ENCODE data around the gene CACNG7.

CACNG7 gene

DNA sequence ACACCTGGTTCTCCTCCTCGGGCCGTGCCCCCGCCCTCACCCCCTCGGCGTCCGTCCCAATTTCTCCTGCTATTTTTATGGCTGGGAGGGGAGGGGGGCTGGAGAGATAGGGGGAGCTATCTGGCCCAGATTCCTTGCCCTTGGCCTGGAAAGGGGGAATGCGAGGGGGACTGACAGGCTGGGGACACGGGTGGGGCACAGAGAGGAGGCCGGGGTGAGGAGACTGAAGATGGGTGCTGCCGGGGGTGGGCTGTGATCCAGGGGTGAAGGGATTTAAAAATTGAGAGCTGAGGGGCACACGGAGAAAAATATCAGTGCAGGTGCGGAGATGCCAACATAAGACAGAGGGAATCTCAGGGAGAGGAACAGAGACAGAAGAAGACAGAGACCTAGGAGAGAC, 24.8 kb upstream of the CACNG7 start:
- TF ChIP-seq, protein P1, sequence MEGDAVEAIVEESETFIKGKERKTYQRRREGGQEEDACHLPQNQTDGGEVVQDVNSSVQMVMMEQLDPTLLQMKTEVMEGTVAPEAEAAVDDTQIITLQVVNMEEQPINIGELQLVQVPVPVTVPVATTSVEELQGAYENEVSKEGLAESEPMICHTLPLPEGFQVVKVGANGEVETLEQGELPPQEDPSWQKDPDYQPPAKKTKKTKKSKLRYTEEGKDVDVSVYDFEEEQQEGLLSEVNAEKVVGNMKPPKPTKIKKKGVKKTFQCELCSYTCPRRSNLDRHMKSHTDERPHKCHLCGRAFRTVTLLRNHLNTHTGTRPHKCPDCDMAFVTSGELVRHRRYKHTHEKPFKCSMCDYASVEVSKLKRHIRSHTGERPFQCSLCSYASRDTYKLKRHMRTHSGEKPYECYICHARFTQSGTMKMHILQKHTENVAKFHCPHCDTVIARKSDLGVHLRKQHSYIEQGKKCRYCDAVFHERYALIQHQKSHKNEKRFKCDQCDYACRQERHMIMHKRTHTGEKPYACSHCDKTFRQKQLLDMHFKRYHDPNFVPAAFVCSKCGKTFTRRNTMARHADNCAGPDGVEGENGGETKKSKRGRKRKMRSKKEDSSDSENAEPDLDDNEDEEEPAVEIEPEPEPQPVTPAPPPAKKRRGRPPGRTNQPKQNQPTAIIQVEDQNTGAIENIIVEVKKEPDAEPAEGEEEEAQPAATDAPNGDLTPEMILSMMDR (IDR thresholded peaks at IDR 0.05; ENCODE audit: borderline replicate concordance, insufficient read depth, low read depth, low read length), result no peak
- no peak overlapping the region for H3K4me3 ChIP-seq (ENCODE audit: low read depth, low read length)

DNA sequence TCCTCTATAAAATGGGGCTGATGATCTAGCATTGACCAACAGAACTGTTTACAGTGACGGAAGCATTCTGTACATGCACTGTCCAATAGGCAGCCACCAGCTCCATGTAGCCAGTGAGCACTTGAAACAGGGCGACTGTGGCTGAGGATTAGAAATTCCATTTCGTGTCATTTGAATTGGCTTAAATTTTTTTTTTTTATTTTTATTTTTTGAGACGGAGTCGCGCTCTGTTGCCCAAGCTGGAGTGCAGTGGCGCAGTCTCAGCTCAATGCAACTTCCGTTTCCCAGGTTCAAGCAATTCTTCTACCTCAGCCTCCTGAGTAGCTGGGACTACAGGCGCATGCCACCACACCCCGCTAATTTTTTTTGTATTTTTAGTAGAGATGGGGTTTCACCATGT, 24.0 kb upstream of the CACNG7 start:
- H3K4me3 ChIP-seq (ENCODE audit: low read depth, low read length), result no peak overlapping the region
- TF ChIP-seq, protein P1 (IDR thresholded peaks at IDR 0.05; ENCODE audit: borderline replicate concordance, insufficient read depth, low read depth, low read length), result no peak

DNA sequence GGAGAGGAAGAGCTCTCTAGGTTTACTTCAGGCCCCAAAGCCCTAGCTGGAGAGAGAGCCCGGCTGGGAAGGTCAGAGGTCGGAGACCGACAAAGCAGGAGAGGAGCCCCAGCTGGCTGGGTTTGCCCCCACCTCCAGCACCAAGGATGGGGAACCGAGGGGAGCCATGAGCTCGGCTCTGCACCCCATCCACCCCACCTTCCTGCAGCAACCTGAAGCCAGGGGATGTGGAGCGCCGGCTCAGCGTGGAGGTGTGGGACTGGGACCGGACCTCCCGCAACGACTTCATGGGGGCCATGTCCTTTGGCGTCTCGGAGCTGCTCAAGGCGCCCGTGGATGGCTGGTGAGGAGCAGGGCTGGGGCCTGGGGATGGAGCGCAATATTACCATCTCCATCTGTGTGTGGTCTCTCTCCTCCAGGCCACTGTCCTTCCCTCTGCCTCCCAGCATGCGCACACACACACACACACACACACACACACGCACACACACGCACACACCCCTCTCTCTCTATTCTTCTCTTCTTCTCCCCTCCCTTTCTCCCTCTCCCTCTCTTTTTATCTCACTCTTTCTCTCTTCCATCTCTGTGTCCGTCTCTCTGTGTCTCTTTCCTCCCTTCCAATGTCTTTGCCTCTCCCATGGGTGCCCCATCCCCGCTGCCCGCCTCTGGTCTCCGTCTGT, 16.6 kb upstream of the CACNG7 start:
- TF ChIP-seq, protein P1 (IDR thresholded peaks at IDR 0.05; ENCODE audit: borderline replicate concordance, insufficient read depth, low read depth, low read length), result no peak
- H3K4me3 ChIP-seq (ENCODE audit: low read depth, low read length), result no peak overlapping the region

DNA sequence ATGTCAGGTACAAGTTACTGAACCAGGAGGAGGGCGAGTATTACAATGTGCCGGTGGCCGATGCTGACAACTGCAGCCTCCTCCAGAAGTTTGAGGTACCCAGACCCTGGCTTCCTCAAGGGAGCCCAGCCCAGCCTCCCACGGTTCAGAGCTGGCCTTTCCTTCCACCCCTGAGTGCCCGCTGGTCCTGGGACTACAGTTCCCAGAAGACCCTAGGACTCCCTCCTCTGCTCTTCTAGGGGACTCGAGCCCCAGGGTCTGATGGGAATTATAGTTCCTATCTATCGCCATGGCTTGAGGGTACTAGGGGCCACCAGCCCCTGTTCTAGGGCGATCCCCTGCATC, 16.1 kb upstream of the CACNG7 start:
- no peak overlapping the region for H3K4me3 ChIP-seq (ENCODE audit: low read depth, low read length)
- TF ChIP-seq, protein P1 (IDR thresholded peaks at IDR 0.05; ENCODE audit: borderline replicate concordance, insufficient read depth, low read depth, low read length), result no peak

DNA sequence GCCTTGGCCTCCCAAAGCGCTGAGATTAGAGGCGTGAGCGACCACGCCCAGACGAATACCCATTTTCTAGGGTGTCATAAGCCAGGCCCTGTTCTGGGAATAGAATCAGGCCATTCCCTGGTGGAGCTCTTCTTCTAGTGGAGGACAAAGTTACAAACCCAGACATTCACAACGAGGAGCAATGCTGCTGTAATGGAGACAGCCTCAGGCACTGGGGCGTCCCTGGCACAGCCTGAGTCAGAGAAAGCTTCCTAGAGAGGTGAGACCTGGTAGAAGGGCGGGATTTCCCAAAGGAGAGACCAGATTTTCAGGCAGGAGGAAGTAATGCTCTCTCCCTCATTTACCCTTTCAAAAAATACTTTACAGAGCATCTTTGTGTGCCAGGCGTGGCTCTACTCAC, 14.4 kb upstream of the CACNG7 start:
- H3K4me3 ChIP-seq (ENCODE audit: low read depth, low read length), result no peak overlapping the region
- TF ChIP-seq, protein P1 (IDR thresholded peaks at IDR 0.05; ENCODE audit: borderline replicate concordance, insufficient read depth, low read depth, low read length), result no peak

DNA sequence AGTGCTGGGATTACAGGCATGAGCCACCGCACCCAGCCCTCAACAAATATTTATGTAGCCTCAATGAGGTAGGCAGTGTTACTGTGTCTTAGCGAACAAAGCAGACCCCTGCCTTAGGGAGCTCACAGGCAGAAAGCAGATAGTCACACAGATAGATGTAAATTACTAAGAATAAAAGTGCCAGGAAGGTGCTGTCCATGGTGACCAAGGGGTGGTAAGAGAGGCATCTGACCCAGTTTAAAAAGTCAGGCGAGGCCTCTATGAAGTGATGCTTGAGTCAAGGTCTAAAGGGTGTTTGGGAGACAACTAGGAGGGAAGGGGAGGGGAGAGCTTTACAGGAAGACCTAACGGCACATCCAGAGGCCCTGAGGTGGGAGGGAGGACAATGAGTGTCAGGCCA, 12.4 kb upstream of the CACNG7 start:
- no peak overlapping the region for H3K4me3 ChIP-seq (ENCODE audit: low read depth, low read length)

DNA sequence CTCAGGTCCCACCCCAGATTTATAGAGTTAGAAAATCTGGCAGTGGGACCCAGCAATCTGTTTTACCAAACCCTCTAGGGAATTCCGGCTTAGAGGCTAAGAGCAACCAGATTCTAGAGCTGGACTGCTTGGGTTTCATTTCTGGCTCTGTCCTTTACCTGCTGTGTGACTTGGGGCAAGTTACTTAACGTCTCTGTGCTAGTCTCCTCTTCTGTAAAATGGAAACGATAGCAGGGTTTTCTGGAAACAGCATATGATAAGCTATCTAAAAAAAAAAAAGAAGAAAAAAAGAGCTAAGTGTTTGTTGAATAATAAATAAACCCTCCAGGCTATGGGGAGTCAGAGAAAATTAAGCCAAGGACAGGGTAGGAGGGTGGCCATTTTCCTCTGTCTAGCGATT, 11.6 kb upstream of the CACNG7 start:
- TF ChIP-seq, protein P1 (IDR thresholded peaks at IDR 0.05; ENCODE audit: borderline replicate concordance, insufficient read depth, low read depth, low read length), result no peak
- H3K4me3 ChIP-seq (ENCODE audit: low read depth, low read length), result no peak overlapping the region

More for the DNA sequence above, 12.4 kb upstream of the CACNG7 start:
- TF ChIP-seq, protein P1 (IDR thresholded peaks at IDR 0.05; ENCODE audit: borderline replicate concordance, insufficient read depth, low read depth, low read length), result no peak

Measured in GM12875 (cell line).